ENCODE data around the gene TRPV2.

GRCh38 chr17:16434662-16435061, 19.3 kb downstream of the TRPV2 start:
- TF ChIP-seq CEBPB (IDR thresholded peaks at IDR 0.05; ENCODE audit: low read depth, low read length) (no peak), MXI1 (IDR thresholded peaks at IDR 0.05; ENCODE audit: borderline replicate concordance, low read depth, low read length) (no peak)

Data from IMR-90 (cell line).